Transverse colon (tissue), 4 donors: ENCODE results near the gene FRRS1.
A peak's percentile ranks its signal among the peaks of the same experiment; 100 is the strongest.

Source experiments
- POLR2AphosphoS5 ChIP-seq, 3 donors: sonication (generic); formaldehyde crosslinking; IDR thresholded peaks; one replicate each; pipeline ENCODE4 v1.6.1; 2016; ENCODE audit warnings: antibody characterized with exemption in 3 of 3
- TF ChIP-seq, protein P1 (sequence below), 5 experiments: fragments of 200-600 bp in 3 of 5; fragments of 450-650 bp in 2 of 5; sonication (generic) in 3 of 5; IDR thresholded peaks; 1 replicate in 2 of 5; 2 replicates in 3 of 5; pipeline ENCODE4 v1.5.1; 2016 to 2017; ENCODE audit warnings: antibody characterized with exemption in 5 of 5, inconsistent platforms in 3 of 5, mild to moderate bottlenecking in 2 of 5, moderate library complexity in 1 of 5

DNA sequence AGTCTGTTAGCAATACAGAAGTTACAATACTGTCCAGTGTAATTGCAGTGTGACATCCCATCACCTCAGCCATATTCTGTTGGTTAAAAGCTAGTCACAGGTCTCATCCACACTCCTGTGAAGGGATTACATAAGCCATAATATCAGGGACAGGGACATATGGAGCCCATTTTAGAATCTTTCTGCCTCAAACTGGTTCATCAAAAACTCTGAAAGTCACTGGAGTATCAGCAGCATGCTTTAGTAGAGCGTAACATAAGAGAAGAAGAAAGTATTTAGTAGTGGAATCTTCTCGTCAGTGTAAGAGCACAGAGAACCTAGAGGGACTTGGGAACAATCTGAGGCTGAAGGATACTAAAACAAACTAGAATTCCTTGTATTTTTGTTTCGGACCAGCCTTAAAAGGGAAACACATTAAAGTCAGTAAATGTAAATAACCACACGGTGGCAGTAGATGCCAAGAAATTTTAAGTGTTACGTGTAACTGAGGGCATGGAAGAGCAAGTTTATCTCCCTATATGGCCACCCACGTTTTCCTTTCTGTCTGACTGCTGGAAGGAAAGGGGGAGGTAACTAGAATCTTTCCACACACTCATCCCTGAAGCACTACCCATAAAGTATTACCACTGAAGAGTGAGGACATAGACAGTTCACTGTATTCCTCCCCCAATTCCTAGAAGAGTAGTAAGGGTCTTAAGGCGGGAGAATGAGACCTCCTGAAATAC is 42.1 kb upstream of the FRRS1 start:
- TF ChIP-seq POLR2AphosphoS5 (IDR thresholded peaks at IDR 0.05), result peak in 2 of 3 donors; percentile 19 to 30
- TF ChIP-seq, protein P1, sequence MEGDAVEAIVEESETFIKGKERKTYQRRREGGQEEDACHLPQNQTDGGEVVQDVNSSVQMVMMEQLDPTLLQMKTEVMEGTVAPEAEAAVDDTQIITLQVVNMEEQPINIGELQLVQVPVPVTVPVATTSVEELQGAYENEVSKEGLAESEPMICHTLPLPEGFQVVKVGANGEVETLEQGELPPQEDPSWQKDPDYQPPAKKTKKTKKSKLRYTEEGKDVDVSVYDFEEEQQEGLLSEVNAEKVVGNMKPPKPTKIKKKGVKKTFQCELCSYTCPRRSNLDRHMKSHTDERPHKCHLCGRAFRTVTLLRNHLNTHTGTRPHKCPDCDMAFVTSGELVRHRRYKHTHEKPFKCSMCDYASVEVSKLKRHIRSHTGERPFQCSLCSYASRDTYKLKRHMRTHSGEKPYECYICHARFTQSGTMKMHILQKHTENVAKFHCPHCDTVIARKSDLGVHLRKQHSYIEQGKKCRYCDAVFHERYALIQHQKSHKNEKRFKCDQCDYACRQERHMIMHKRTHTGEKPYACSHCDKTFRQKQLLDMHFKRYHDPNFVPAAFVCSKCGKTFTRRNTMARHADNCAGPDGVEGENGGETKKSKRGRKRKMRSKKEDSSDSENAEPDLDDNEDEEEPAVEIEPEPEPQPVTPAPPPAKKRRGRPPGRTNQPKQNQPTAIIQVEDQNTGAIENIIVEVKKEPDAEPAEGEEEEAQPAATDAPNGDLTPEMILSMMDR (IDR thresholded peaks at IDR 0.05), result peak; percentile 63 to 75 (median 69)
